Fibroblast of skin of left quadriceps (primary cell): Measurements from ENCODE around the gene SAFB.

Experiments
- DNase-seq, 2 experiments: peaks; one replicate each; pipeline ENCODE4 v3.0.0-alpha.2; 2013; ENCODE audit warnings: low read depth in 2 of 2

The SAFB gene

GRCh38 chr19:5666921-5667610, 44.2 kb downstream of the SAFB start:
- DNase-seq: no peak

- no peak for DNase-seq
These were observed 44.9 kb downstream of the SAFB start for GRCh38 chr19:5667751-5668271.

- no peak for DNase-seq
These were observed 46.3 kb downstream of the SAFB start for GRCh38 chr19:5669212-5669611.

DNA sequence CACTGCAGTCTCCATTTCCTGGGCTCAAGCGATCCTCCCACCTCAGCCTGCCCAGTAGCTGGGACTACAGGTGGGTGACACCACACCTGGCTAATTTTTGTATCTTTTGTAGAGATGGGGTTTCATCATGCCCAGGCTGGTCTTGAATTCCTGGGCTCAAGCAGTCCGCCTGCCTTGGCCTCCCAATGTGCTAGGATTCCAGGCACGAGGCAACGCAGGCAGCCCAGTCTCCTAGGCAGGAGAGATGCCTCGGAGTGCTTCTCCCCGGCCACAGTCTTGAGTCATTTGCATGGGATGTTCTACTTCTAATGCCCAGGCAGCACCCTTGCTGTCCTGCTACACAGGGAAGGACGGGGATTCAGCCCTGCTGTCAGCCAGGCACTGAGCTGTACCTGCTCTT, 48.7 kb downstream of the SAFB start:
- no peak for DNase-seq

- DNase-seq: no peak
These were observed 50.0 kb downstream of the SAFB start for GRCh38 chr19:5672708-5673459.

- no peak for DNase-seq
These were observed 50.9 kb downstream of the SAFB start for GRCh38 chr19:5673752-5674151.

DNA sequence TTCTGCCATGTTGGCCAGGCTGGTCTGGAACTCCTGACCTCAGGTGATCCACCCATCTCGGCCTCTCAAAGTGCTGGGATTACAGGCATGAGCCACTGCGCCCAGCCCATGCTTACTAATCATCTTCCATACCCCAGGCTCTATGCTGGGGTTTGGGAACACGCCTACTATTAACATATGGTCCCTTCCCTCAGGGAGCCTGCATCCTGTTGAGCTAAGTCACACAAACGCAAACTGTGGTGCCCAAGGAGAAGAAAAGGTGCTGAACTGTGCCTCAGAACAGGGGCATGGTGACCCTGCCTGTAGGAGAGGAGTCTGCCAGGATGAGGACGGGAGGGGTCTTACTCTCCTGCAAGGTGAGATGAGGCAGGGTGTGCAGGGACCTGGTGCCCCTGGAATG, 51.8 kb downstream of the SAFB start:
- DNase-seq: no peak

DNA sequence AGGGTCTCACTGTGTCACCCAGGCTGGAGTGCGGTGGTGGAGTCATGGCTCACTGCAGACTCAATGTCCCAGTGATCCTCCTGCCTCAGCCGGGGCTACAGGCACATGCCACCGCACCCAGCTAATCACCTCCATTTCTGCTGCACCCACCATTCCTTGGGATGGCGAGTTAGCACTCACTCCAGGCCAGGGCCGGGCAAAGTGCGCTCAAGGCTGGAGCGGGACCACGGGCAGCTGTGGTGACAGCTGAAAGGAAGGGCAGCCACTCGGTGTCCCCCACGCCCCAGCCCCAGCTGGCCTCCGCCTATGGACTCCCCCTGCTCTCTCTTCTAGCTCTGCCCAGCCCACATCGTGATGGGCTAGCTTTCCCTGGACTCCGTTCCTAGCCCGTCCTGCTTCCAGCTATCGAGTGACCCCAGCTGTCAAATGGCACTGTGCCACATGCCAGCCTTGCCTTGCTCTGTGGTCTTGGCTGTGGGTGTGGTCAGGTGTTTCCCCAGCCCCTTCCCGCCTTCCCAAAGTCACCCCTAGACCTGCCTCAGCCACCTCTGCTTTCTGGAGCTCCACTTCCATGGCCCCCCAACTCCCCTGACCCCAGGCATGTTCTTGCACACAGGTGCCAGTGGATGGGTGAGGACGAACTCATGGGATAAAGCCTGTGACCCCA, 53.4 kb downstream of the SAFB start:
- DNase-seq: no peak

GRCh38 chr19:5676772-5677105, 53.9 kb downstream of the SAFB start:
- no peak for DNase-seq

DNA sequence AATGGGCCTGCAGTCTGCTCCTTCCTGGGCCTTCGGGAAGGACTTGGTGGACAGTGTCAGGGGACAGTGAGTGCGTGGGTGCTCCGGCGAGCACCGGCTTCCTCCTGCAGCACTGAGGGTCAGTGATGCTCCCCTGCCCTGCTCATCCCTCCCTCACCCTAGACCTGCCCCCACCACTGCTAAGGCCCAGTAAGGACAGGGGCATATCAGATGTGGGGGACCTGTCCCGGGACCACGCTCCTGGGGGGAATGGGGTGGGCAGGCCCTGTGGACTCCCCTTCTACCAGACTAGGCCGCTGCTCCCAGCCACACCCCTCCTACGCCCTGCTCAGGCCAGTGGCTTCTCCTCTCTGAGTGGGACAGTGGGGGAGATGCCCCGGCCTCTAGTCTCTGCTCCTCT, 54.3 kb downstream of the SAFB start:
- no peak for DNase-seq

DNA sequence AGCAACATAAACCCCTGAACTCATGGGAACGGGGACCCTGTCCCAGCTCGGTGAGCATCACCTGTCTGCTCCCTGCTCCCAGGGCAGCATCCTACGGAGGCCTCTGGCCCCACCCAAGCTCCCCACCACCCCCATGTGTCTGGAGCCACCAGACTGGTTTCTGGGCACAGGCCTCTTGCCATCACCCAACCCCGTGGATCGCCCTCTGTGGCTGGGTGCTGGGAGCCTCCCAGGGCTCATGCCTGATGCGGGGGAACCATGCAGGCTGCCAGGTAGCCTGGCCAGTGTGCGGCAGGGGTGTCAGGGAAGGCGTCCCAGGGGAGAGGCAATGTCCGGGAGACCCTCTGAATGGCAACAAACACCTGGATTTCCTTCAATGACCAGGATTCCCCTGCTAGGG, 54.7 kb downstream of the SAFB start:
- DNase-seq: no peak

DNA sequence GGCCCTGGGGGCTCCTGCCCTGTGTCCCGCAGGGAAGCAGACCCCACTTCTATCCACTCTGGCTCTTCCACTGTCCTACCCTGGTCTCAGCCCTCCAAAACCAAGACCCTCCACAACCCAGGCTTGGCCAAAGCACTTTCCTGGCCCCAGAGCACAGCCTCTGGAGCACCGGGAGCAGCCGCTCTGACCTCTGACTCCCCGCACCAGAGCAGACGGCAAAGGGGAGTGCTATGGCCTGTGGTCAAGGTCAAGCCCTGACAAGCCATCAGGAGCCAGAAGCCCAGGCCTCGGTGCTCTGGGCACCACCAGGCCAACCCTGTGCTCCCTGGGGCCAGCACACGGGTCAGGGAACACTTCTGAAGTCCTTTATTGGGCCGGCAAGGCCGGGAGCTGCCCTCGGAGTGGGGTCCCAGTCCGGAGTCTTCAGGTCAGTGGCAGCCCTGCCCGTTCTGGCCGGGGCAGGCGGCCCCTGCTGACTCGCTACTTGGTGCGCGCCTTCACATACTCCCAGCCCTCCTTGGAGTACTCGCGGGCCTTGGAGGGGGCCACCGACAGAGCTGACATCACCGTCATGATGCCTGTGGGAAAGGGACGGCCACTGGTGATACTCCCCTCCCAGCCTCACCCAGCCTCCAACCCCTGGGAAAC, 55.3 kb downstream of the SAFB start:
- DNase-seq: no peak

DNA sequence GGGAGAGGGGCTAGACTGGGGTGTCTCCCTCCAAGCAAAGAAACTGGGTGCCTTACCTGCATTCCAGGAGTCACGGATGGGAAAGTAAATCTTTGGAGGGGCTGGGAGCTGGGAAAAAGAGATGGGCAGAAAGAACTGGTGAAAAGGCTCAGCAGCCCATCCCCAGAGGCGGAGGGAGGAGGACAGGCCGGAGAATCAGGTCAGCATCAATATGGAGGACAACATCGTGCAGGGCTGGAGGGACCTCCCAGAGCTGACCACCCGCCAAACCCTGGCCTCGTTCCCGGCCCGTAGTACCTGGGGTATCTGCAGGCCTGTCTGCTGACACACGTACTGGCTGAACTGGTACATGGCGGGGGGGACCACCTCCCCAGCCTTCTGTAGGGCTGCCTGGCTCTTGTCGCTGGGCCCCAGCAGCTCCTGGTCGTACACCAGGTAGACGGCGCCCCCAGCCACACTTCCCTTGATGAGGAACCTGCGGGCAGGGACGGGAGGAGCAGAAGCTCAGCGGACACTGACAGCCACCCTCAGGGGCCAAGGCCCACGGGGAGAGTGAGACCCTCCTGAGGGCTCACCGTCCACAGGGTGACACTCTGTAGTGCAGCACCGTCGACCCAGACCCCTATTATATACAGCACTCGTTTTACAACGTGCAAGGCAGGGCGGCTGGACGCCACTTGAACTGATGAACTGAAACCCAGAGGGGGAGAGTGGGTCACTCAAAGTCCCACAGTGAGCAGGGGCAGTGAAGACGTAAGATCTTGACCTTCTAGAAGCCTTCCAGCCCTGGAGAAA, 56.6 kb downstream of the SAFB start:
- DNase-seq: no peak

- no peak for DNase-seq
These were observed 57.2 kb downstream of the SAFB start for GRCh38 chr19:5680084-5680436.

- peak; percentile 97 to 98 for DNase-seq
These were observed 57.8 kb downstream of the SAFB start, which contains the start of the genes HSD11B1L and MICOS13 for GRCh38 chr19:5680437-5681368. HSD11B1L (plus strand) TSS chr19:5681027; CDS start chr19:5684833, 3,806 bp downstream. MICOS13 (minus strand) TSS chr19:5680516; CDS start chr19:5680486, 30 bp downstream.

DNA sequence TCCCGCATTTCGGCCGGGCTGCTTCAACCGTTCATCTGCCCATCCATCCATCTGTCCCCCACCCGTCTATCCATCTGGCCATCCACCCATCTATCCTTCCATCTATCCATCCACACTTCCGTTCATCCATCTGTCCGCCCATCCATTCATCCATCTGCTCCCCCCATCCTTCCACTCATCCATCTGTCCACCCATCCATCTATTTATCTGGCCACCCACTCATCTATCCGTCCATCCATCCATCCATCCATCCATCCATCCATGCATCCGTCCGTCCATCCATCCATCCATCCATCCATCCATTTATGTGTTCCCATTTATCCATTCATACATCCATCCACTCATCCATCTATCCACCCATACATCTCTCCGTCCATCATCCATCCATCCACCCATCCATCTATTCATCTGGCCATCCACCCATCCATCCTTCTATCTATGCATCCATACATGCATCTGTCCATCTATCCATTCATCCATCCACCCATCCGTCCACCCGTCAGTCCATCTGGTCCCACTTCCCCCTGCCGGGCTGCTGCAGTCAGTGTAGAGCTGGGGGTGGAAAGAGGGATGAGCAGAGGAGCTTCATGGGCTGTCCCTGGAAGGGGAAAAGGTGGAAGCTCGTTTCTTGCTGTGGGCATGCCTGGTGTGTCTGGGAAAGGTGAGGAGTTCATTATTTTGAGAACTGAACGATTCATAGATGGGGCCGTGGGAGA, 58.7 kb downstream of the SAFB start:
- no peak for DNase-seq

GRCh38 chr19:5682107-5682482, 59.2 kb downstream of the SAFB start:
- DNase-seq: no peak

DNA sequence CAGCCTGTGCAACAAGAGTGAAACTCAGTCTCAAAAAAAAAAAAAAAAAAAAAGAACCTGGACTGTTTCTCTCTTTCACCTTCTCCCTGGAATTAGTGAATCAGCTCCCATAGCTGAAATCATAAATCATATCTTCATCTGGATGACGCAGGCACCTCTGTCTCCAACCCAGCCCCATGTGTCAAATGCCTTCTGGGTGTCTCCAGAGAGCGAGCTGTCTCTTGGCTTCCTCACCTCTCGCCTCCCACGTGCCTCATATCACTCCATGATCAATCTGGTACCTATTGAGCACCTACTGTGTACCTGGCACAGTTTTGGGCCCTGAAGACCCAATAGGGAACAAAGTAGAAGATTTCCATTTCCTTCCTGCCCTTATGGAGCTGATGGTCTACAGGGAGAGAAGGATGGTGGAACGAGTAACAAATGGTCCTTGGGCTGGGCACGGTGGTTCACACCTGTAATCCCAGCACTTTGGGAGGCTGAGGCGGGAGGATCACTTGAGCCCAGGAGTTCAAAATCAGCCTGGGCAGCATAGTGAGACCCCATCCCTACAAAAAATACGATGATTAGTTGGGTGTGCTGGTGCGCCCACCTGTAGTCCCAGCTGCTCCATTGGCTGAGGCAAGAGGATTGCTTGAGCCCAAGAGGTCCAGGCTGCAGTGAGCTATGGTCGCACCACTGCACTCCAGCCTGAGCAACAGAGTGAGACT, 60.4 kb downstream of the SAFB start:
- DNase-seq: no peak
